IMR-90 (cell line): Measurements from ENCODE around the gene SAMD5. TPM values are rescaled to one million over a fixed set of nuclear protein-coding genes. Genes with fewer than 3 reads are reported as not detected.
A peak's percentile ranks its signal among the peaks of the same experiment; 100 is the strongest.

Experiments
- ATAC-seq: fragments of 200-7000 bp; cut with Tn5 transposase; 2 replicates; pipeline ENCODE4 v1.9.1; 2020; ENCODE audit warnings: low read depth, mild to moderate bottlenecking, moderate library complexity
- Bru-seq: library from RNA; stranded (reverse); fragments of 400-500 nt; gene quantifications from one replicate; lab custom pipeline; 2021; lab: Mats Ljungman, UMichigan
- BruChase-seq, 2 experiments: library from RNA; stranded (reverse); fragments of 400-500 nt; gene quantifications; one replicate each; lab custom pipeline; 2021; lab: Mats Ljungman, UMichigan
- BruUV-seq: library from RNA; stranded (reverse); fragments of 400-500 nt; replicated peaks from 2 replicates; lab custom pipeline; 2021; lab: Mats Ljungman, UMichigan
- CTCF ChIA-PET: fragments of 300-600 bp; formaldehyde crosslinking; extraction: SDS; loops from one replicate; lab custom pipeline; 2021; ENCODE audit warnings: antibody characterized with exemption; lab: Yijun Ruan, JAX
- POLR2A ChIA-PET: fragments of 300-600 bp; sonication (Branson Sonifier 250); formaldehyde crosslinking; loops from one replicate; lab custom pipeline; 2022; ENCODE audit warnings: antibody characterized with exemption; ENCODE audit not compliant: unreplicated experiment; lab: Charles Lee
- DNase-seq: peaks from one replicate; pipeline ENCODE4 v3.0.0; 2013
- H2AFZ ChIP-seq: replicated peaks from 2 replicates; pipeline ENCODE3; 2013; ENCODE audit warnings: low read length, mild to moderate bottlenecking; ENCODE audit not compliant: poor library complexity
- H2AK5ac ChIP-seq: 2 replicates; pipeline ENCODE4 v1.6.1; 2013; ENCODE audit warnings: low read depth, low read length, inconsistent platforms
- H2AK9ac ChIP-seq: replicated peaks from 2 replicates; pipeline ENCODE3; 2013; ENCODE audit warnings: mild to moderate bottlenecking, low read depth, low read length, moderate library complexity; ENCODE audit not compliant: poor library complexity
- H2BK120ac ChIP-seq: 2 replicates; pipeline ENCODE4 v1.6.1; 2013; ENCODE audit warnings: low read depth, low read length, inconsistent platforms
- H2BK15ac ChIP-seq: 3 replicates; pipeline ENCODE4 v1.6.1; 2013; ENCODE audit warnings: low read depth, low read length, inconsistent platforms
- H2BK20ac ChIP-seq: 2 replicates; pipeline ENCODE4 v1.6.1; 2013; ENCODE audit warnings: low read depth, mild to moderate bottlenecking, inconsistent platforms, low read length, moderate library complexity
- H2BK5ac ChIP-seq: 2 replicates; pipeline ENCODE4 v1.6.1; 2013; ENCODE audit warnings: mild to moderate bottlenecking, low read depth, low read length, inconsistent platforms; ENCODE audit not compliant: poor library complexity, severe bottlenecking
- H3K14ac ChIP-seq: replicated peaks from 2 replicates; pipeline ENCODE4 v1.6.1; 2013; ENCODE audit warnings: low read depth, low read length, inconsistent platforms
- H3K18ac ChIP-seq: 2 replicates; pipeline ENCODE4 v1.6.1; 2013; ENCODE audit warnings: low read depth, low read length, control low read depth
- H3K23ac ChIP-seq: 2 replicates; pipeline ENCODE4 v1.6.1; 2013; ENCODE audit warnings: low read depth, low read length, inconsistent platforms
- H3K27ac ChIP-seq: 2 replicates; pipeline ENCODE4 v1.5.1; 2013; ENCODE audit warnings: mild to moderate bottlenecking, control low read depth, low read length; ENCODE audit not compliant: insufficient read depth
- H3K27me3 ChIP-seq: 2 replicates; pipeline ENCODE4 v1.6.1; 2013; ENCODE audit warnings: low read length; ENCODE audit not compliant: control insufficient read depth, insufficient read depth
- H3K36me3 ChIP-seq: 2 replicates; pipeline ENCODE4 v1.6.1; 2013; ENCODE audit warnings: low read length, mixed read lengths; ENCODE audit not compliant: control insufficient read depth, insufficient read depth
- H3K4ac ChIP-seq: 2 replicates; pipeline ENCODE4 v1.6.1; 2013; ENCODE audit warnings: low read depth, low read length, inconsistent platforms
- H3K4me1 ChIP-seq: 2 replicates; pipeline ENCODE4 v1.6.1; 2013; ENCODE audit warnings: low read length, mixed read lengths; ENCODE audit not compliant: control insufficient read depth, insufficient read depth
- H3K4me2 ChIP-seq: 2 replicates; pipeline ENCODE4 v1.6.1; 2013; ENCODE audit warnings: low read depth, mild to moderate bottlenecking, control low read depth, low read length, moderate library complexity
- H3K4me3 ChIP-seq: 2 replicates; pipeline ENCODE4 v1.5.1; 2013; ENCODE audit warnings: low read depth, mild to moderate bottlenecking, control low read depth, low read length, moderate library complexity; ENCODE audit not compliant: insufficient read depth
- H3K56ac ChIP-seq: 2 replicates; pipeline ENCODE4 v1.6.1; 2013; ENCODE audit warnings: low read length, inconsistent platforms; ENCODE audit not compliant: insufficient read depth; ENCODE audit errors: extremely low read depth
- H3K79me1 ChIP-seq, 2 experiments: 2 replicates each; pipeline ENCODE4 v1.6.1; 2013; ENCODE audit warnings: low read length in 2 of 2, inconsistent platforms in 1 of 2, low read depth in 1 of 2
- H3K9ac ChIP-seq: 2 replicates; pipeline ENCODE4 v1.6.1; 2013; ENCODE audit warnings: low read depth, low read length, control low read depth
- H3K9me1 ChIP-seq: 2 replicates; pipeline ENCODE4 v1.6.1; 2013; ENCODE audit warnings: low read length, inconsistent platforms; ENCODE audit not compliant: insufficient read depth
- H3K9me3 ChIP-seq: 2 replicates; pipeline ENCODE4 v1.6.1; 2013; ENCODE audit warnings: low read length; ENCODE audit not compliant: control insufficient read depth, insufficient read depth
- H4K20me1 ChIP-seq: 2 replicates; pipeline ENCODE4 v1.6.1; 2013; ENCODE audit warnings: low read length, inconsistent platforms; ENCODE audit not compliant: insufficient read depth
- H4K5ac ChIP-seq: 2 replicates; pipeline ENCODE4 v1.6.1; 2013; ENCODE audit warnings: mild to moderate bottlenecking, low read depth, low read length, control low read depth
- H4K8ac ChIP-seq, 2 experiments: 2 replicates each; pipeline ENCODE4 v1.6.1; 2013; ENCODE audit warnings: low read depth in 2 of 2, low read length in 2 of 2, control low read depth in 1 of 2, inconsistent platforms in 1 of 2
- H4K91ac ChIP-seq: 2 replicates; pipeline ENCODE4 v1.6.1; 2013; ENCODE audit warnings: low read depth, low read length, inconsistent platforms; ENCODE audit not compliant: insufficient read depth
- CTCF ChIP-seq: conservative IDR thresholded peaks from 2 replicates; pipeline ENCODE4 v1.5.1; 2012; ENCODE audit warnings: mild to moderate bottlenecking, low read depth, low read length, improper control_type of control experiment
- ELK1 ChIP-seq: fragments of 150-350 bp; IDR thresholded peaks from 2 replicates; pipeline ENCODE4 v1.6.1; 2016; ENCODE audit warnings: low read depth, mild to moderate bottlenecking, low read length, moderate library complexity, borderline replicate concordance
- MAFK ChIP-seq: IDR thresholded peaks from 2 replicates; pipeline ENCODE4 v1.6.1; 2012; ENCODE audit warnings: low read depth, low read length, improper control_type of control experiment
- MAZ ChIP-seq: IDR thresholded peaks from 2 replicates; pipeline ENCODE4 v1.6.1; 2012; ENCODE audit warnings: low read depth, mild to moderate bottlenecking, low read length, improper control_type of control experiment, moderate library complexity, borderline replicate concordance
- MXI1 ChIP-seq: IDR thresholded peaks from 2 replicates; pipeline ENCODE4 v1.6.1; 2012; ENCODE audit warnings: low read depth, mild to moderate bottlenecking, low read length, moderate library complexity, borderline replicate concordance
- RAD21 ChIP-seq: IDR thresholded peaks from 2 replicates; pipeline ENCODE4 v1.6.1; 2012; ENCODE audit warnings: low read length, improper control_type of control experiment
- USF2 ChIP-seq: fragments of 150-350 bp; IDR thresholded peaks from 2 replicates; pipeline ENCODE4 v1.6.1; 2017; ENCODE audit warnings: mild to moderate bottlenecking, antibody characterized with exemption, low read length, low read depth
- WGBS, 2 experiments: methylation state at CpG; one replicate each; pipeline versions ENCODE4 v1.1.5 to v1.1.7; 2013; ENCODE audit warnings: missing lambda C conversion rate in 2 of 2; ENCODE audit not compliant: insufficient read length in 1 of 2; ENCODE audit errors: extremely low coverage in 2 of 2; 5-methylcytosine and 5-hydroxymethylcytosine counted together
- dilution Hi-C: fragments of 300-500 bp; cut with HindIII; formaldehyde crosslinking; loops from one replicate; pipeline ENCODE4 v1.14.3; 2018; ENCODE audit warnings: low sequenced_read_pairs; ENCODE audit not compliant: unreplicated experiment
- in situ Hi-C: fragments of 300-500 bp; cut with MboI; formaldehyde crosslinking; loops from 3 replicates; pipeline ENCODE4 v1.14.3; 2019; ENCODE audit warnings: low sequenced_read_pairs, inconsistent platforms, mixed read lengths
- intact Hi-C: fragments of 100-400 bp; cut with micrococcal nuclease; formaldehyde crosslinking; loops from 2 replicates; pipeline ENCODE4 v1.10.0; 2022
- long read RNA-seq: library from polyadenylated mRNA; unstranded; transcript quantifications from one replicate; pipeline ENCODE4 v2.0.0, GENCODE V29; 2021; ENCODE audit not compliant: unreplicated experiment
- polyA plus RNA-seq, 3 experiments: library from polyadenylated mRNA; depleted of rRNA; stranded (reverse); fragments of >200 nt; gene quantifications; 2 replicates each; pipeline ENCODE4 v1.2.3, GENCODE V29; 2012; ENCODE audit warnings: low replicate concordance in 1 of 3
- total RNA-seq: library from RNA; depleted of rRNA; stranded (reverse); fragments of >200 nt; gene quantifications from 2 replicates; pipeline ENCODE4 v1.2.3, GENCODE V29; 2012; rRNA removed

Gene SAMD5
- total RNA-seq, result 1.6 and 2.2 TPM in 2 replicates
- polyA plus RNA-seq (2012; rRNA removed), result 0.69 and 1.0 TPM in 2 replicates
- 0.12 and 0.15 TPM in 2 replicates for polyA plus RNA-seq (2012; cell fraction: cytosol; rRNA removed)
- 0.17 and 0.94 TPM in 2 replicates for polyA plus RNA-seq (2012; cell fraction: nucleus; rRNA removed; ENCODE audit: low replicate concordance)
- percentile 80 among the genes with signal in this experiment for Bru-seq, nascent RNA
- percentile 86 among the genes with signal in this experiment for BruChase-seq, experiment 1, labeled RNA remaining after a 6-hour chase
- percentile 96 among the genes with signal in this experiment for BruChase-seq, experiment 2, labeled RNA remaining after a 2-hour chase
- long read RNA-seq, full-length matches to known transcripts, result 8 of 13 reads
- long read RNA-seq, partial matches to known transcripts, result 0 of 13 reads
- long read RNA-seq, other reads (novel, unspliced or antisense), result 5 of 13 reads

- ATAC-seq (peak; percentile 90), DNase-seq (peak; percentile 68)
- Histone ChIP-seq H3K56ac (peak within 1 kb of the TSS; percentile 38; the same call in 1 of the 2 replicates), H4K20me1 (no peaks in the 10 kb centered on the region), H2BK15ac (no peak within 1 kb of the TSS), H4K91ac (peak within 1 kb of the TSS; percentile 41; the same call in 1 of the 2 replicates), H3K9me1 (no peaks in the 10 kb centered on the region; the same call in 1 of the 2 replicates), H3K27ac (peak within 1 kb of the TSS; percentile 33), H3K4me1 (peaks cover 3% of the 10 kb centered on the region; the same call in 1 of the 2 replicates), H4K5ac (no peak within 1 kb of the TSS), H3K9ac (peak within 1 kb of the TSS; percentile 62), H3K9me3 (no peaks in the 10 kb centered on the region), H2BK120ac (peak within 1 kb of the TSS; percentile 32; the same call in 1 of the 2 replicates), H3K4me2 (peak within 1 kb of the TSS; percentile 91), H2AK9ac (peak within 1 kb of the TSS; percentile 82), H3K27me3 (peaks cover 6% of the 10 kb centered on the region; the same call in 1 of the 2 replicates), H3K18ac (no peak within 1 kb of the TSS; the same call in 1 of the 2 replicates), H3K79me1 (no peaks in the 10 kb centered on the region), H4K8ac (0 out of 4 replicates have a peak within 1 kb of the TSS, but pooled peaks of 1 of the 2 experiments have one; percentile 4), H3K23ac (peak within 1 kb of the TSS; percentile 63), H2AK5ac (no peak within 1 kb of the TSS), H3K36me3 (no peaks in the 10 kb centered on the region), H2BK5ac (no peak within 1 kb of the TSS), H3K4ac (peak within 1 kb of the TSS; percentile 56), H2BK20ac (no peak within 1 kb of the TSS), H3K4me3 (peak within 1 kb of the TSS; percentile 68), H3K14ac (peak within 1 kb of the TSS; percentile 75; the same call in 1 of the 2 replicates), H2AFZ (peak within 1 kb of the TSS; percentile 91)
- POLR2A ChIA-PET, result no interaction called here
- 0% methylated on average over 37 of the region's 90 CpGs; no CpG with 5 or more reads in 1 of the 2 experiments for WGBS, 2 experiments
- BruUV-seq, result no TSS peak
- dilution Hi-C loops (no loop called here), in situ Hi-C loops (loop anchor here (5.0 to 10.0 kb wide), 2 partner anchors 659 to 957 kb away; no protein-coding TSS in a partner anchor), intact Hi-C loops (loop anchor here (2.0 to 10.0 kb wide), 4 partner anchors 244 to 957 kb away; no protein-coding TSS in a partner anchor)
- no peak for TF ChIP-seq RAD21
- TF ChIP-seq MAFK, result no peak
- TF ChIP-seq USF2, result no peak
- TF ChIP-seq MAZ, result peak; percentile 83; the same call in 1 of the 2 replicates
- TF ChIP-seq ELK1, result no peak
- TF ChIP-seq MXI1, result no peak
- TF ChIP-seq CTCF, result no peak
- CTCF ChIA-PET, result interaction anchor here (0.6 to 3.0 kb wide), 3 partner anchors 116 to 657 kb away, joined by 3 to 30 read pairs (median 4); no protein-coding TSS in a partner anchor
Measured at GRCh38 chr6:147508042-147508865, at the start of gene SAMD5. SAMD5 (plus strand) TSS chr6:147508690; CDS start chr6:147508929, 239 bp downstream.
